LNCAP (cell line): Measurements from ENCODE around the gene NDUFS8.

Experiments used
- CTCF ChIP-seq: fragments of 450-650 bp; IDR thresholded peaks from 2 replicates; pipeline ENCODE4 v1.5.1; 2017; ENCODE audit warnings: mild to moderate bottlenecking

Gene NDUFS8

DNA sequence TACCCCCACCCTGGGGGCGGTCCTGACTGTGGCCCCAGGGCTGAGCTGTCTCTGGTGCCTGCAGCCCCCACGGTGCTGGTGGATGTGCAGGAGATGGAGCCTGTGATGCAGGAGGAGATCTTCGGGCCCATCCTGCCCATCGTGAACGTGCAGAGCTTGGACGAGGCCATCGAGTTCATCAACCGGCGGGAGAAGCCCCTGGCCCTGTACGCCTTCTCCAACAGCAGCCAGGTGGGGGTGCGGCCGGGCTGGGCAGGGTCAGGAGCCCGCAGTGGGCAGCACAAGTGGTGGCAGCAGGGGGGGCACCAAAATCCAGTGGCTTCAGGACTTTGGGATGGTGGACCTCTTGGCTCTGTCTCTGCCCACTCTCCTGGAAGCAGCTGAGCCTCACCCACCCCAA, 8.0 kb upstream of the NDUFS8 start:
- no peak for TF ChIP-seq CTCF

- TF ChIP-seq CTCF, result no peak
These were observed 6.0 kb upstream of the NDUFS8 start for GRCh38 chr11:68024508-68024907.

DNA sequence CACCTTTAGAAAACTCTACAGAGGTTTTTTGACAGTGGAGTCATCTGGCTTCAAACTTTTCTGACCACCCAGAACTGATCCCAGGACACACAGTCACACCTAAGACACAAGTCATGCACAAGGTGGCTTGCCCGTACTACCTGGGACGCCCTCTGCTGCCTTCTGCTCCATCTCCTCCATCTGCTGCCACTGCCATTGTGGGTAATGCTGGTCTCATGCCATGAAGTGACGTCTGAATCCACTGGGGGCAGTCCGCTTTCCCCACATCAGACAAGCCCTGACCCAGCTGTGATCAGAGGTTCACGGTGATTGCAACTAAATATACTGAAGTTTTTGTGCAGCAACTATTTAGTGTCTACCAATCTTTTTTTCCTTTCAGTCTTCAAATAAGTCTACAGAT, 5.4 kb upstream of the NDUFS8 start:
- TF ChIP-seq CTCF, result no peak

DNA sequence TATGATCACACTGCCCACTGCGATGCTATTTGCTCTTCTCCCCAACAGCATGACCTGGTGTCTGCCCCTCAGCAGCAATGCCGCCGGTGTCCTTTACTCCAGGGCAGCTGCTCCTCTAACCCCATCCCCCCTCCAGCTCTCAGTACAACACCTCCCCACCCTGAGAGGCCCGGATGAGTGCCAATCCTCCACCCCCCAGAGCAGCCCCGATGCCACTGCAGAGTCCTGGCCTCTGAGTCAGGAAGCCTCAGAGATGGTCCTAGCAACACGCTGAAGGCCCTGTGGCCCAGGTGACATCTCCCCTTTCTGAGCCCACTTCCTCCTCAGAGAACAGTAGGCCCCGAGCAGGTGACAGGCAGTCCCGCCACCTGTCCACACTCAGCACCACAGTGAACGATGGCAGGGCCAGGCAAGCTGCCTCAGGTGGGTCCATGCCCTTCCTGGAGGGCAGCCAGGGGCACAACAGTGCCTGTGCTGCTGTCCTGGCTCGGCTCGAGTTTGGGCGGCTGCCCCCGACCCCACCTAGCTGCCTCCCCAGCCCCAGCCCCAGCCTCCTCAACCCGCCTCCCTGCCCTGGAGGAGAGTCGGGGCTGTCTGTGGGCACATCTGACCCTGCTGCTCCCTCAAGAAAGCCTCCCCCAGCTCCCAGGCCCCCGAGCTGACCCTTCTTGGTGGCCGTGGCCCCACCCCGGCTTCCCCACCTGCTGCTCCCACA, 3.9 kb upstream of the NDUFS8 start:
- TF ChIP-seq CTCF, result no peak

DNA sequence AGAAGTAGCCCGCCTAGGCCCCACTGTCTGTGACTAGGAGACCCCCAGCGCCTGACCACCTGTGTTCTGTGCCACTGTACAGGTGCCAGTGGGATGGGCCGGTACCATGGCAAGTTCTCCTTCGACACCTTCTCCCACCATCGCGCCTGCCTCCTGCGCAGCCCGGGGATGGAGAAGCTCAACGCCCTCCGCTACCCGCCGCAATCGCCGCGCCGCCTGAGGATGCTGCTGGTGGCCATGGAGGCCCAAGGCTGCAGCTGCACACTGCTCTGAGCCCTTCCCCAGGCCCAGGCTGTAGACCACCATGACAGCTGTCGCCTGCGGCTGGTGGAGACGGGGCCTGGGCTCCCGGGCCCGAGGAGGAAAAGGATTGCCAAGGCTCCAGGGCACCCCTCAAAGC, 2.8 kb upstream of the NDUFS8 start:
- no peak for TF ChIP-seq CTCF

- no peak for TF ChIP-seq CTCF
These were observed 1.5 kb upstream of the NDUFS8 start for GRCh38 chr11:68028802-68029545.

DNA sequence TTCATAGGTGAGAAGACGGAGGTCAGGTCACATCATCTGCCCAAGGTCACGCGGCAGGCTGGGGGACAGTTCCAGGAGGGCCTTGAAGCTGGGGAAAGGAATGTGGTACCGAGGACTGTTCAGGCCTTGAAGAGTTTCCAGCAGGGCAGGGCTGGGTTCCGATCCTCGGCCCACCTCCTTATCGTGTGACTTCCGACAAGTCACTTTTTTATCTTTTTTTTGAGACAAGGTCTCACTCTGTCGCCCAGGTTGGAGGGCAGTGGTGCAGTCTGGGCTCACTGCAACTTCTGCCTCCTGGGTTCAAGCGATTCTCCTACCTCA, 623 bp downstream of the NDUFS8 start:
- TF ChIP-seq CTCF, result no peak
